ENCODE results near the gene SPCS2. TPM values are rescaled to one million over a fixed set of nuclear protein-coding genes. Genes with fewer than 3 reads are reported as not detected.

Gene SPCS2
- total and polyA plus RNA-seq, 10 donors = 33.4 to 136 (median 115) TPM

- Histone ChIP-seq H3K27ac (no peak overlapping the region), H3K4me1 (no peaks in the 10 kb centered on the region), H3K27me3 (replicated peaks in 1 of 7) (no peaks in the 10 kb centered on the region), H3K9me3 (no peaks in the 10 kb centered on the region), H3K36me3 (peaks cover 2 to 43% (median 20%) of the 10 kb centered on the region in 6 donors), H3K4me3 (no peak overlapping the region)
- no peak for DNase-seq
- intact Hi-C loops (cut with DNase I; ENCODE audit: low total_unique reads) = no loop called here
- 88 to 96% (median 92%) methylated on average over 3 of the region's 3 CpGs for WGBS, 5 donors
- TF ChIP-seq POLR2AphosphoS5 (IDR thresholded peaks at IDR 0.05) (no peak), POLR2A (IDR thresholded peaks at IDR 0.05) (no peak), CTCF (IDR thresholded peaks at IDR 0.05 in 8 of 11, conservative IDR thresholded peaks at IDR 0.05 in 3 of 11) (no peak)
These were observed 52.6 kb downstream of the SPCS2 start for GRCh38 chr11:75001686-75002085.

- TF ChIP-seq CTCF (IDR thresholded peaks at IDR 0.05 in 8 of 11, conservative IDR thresholded peaks at IDR 0.05 in 3 of 11) (no peak), POLR2A (IDR thresholded peaks at IDR 0.05) (no peak), POLR2AphosphoS5 (IDR thresholded peaks at IDR 0.05) (no peak)
- no peak for DNase-seq
- Histone ChIP-seq H3K27ac (no peak overlapping the region), H3K4me3 (no peak overlapping the region), H3K4me1 (no peaks in the 10 kb centered on the region), H3K9me3 (no peaks in the 10 kb centered on the region), H3K36me3 (peaks cover 2 to 44% (median 21%) of the 10 kb centered on the region in 6 donors), H3K27me3 (replicated peaks in 1 of 7) (no peaks in the 10 kb centered on the region)
- intact Hi-C loops (cut with DNase I; ENCODE audit: low total_unique reads) = no loop called here
- 89 to 95% (median 93%) methylated on average over 1 of the region's 1 CpG for WGBS, 5 donors
These were observed 53.5 kb downstream of the SPCS2 start for GRCh38 chr11:75002516-75002915.

GRCh38 chr11:75004215-75004614 lies 55.1 kb downstream of the SPCS2 start:
- TF ChIP-seq CTCF (IDR thresholded peaks at IDR 0.05 in 8 of 11, conservative IDR thresholded peaks at IDR 0.05 in 3 of 11) (no peak), POLR2AphosphoS5 (IDR thresholded peaks at IDR 0.05) (no peak), POLR2A (IDR thresholded peaks at IDR 0.05) (no peak)
- intact Hi-C loops (cut with DNase I; ENCODE audit: low total_unique reads) = no loop called here
- H3K27me3 ChIP-seq (replicated peaks in 1 of 7) = no peaks in the 10 kb centered on the region
- peaks cover 2 to 58% (median 24%) of the 10 kb centered on the region in 6 donors for H3K36me3 ChIP-seq
- 64 to 88% (median 75%) methylated on average over 1 of the region's 1 CpG for WGBS, 5 donors
- no peak for DNase-seq
- no peaks in the 10 kb centered on the region for H3K4me1 ChIP-seq
- no peak overlapping the region for H3K27ac ChIP-seq
- no peaks in the 10 kb centered on the region for H3K9me3 ChIP-seq
- H3K4me3 ChIP-seq = no peak overlapping the region

- H3K9me3 ChIP-seq = no peaks in the 10 kb centered on the region
- peaks cover 1 to 74% (median 12%) of the 10 kb centered on the region in 6 donors for H3K36me3 ChIP-seq
- intact Hi-C loops (cut with DNase I; ENCODE audit: low total_unique reads) = no loop called here
- WGBS, 5 donors = 87 to 94% (median 88%) methylated on average over 2 of the region's 2 CpGs
- H3K4me3 ChIP-seq = no peak overlapping the region
- DNase-seq = no peak
- H3K27me3 ChIP-seq (replicated peaks in 1 of 7) = no peaks in the 10 kb centered on the region
- no peak overlapping the region for H3K27ac ChIP-seq
- TF ChIP-seq CTCF (IDR thresholded peaks at IDR 0.05 in 8 of 11, conservative IDR thresholded peaks at IDR 0.05 in 3 of 11) (no peak), POLR2AphosphoS5 (IDR thresholded peaks at IDR 0.05) (no peak), POLR2A (IDR thresholded peaks at IDR 0.05) (no peak)
- no peaks in the 10 kb centered on the region for H3K4me1 ChIP-seq
These were observed 62.3 kb downstream of the SPCS2 start for GRCh38 chr11:75011357-75011756.
